OCI-LY1 (cell line): ENCODE measurements around the gene TMEM207.

Experiments used
- EZH2 ChIP-seq: fragments of 200-600 bp; sonication (generic), shearing (Covaris generic); IDR thresholded peaks from 2 replicates; pipeline ENCODE4 v1.8.0; 2017; ENCODE audit warnings: borderline replicate concordance, mixed run types, mild to moderate bottlenecking, antibody characterized with exemption, low read length, moderate library complexity, mixed read lengths
- TF ChIP-seq, protein P1 (sequence below): fragments of 200-600 bp; sonication (generic), shearing (Covaris generic); IDR thresholded peaks from 2 replicates; pipeline ENCODE4 v1.5.1; 2017; ENCODE audit warnings: mild to moderate bottlenecking, antibody characterized with exemption, low read length, moderate library complexity, mixed read lengths

GRCh38 chr3:190385731-190386688 is 63.7 kb downstream of the TMEM207 start:
- TF ChIP-seq, protein P1, sequence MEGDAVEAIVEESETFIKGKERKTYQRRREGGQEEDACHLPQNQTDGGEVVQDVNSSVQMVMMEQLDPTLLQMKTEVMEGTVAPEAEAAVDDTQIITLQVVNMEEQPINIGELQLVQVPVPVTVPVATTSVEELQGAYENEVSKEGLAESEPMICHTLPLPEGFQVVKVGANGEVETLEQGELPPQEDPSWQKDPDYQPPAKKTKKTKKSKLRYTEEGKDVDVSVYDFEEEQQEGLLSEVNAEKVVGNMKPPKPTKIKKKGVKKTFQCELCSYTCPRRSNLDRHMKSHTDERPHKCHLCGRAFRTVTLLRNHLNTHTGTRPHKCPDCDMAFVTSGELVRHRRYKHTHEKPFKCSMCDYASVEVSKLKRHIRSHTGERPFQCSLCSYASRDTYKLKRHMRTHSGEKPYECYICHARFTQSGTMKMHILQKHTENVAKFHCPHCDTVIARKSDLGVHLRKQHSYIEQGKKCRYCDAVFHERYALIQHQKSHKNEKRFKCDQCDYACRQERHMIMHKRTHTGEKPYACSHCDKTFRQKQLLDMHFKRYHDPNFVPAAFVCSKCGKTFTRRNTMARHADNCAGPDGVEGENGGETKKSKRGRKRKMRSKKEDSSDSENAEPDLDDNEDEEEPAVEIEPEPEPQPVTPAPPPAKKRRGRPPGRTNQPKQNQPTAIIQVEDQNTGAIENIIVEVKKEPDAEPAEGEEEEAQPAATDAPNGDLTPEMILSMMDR = no peak
- no peak for TF ChIP-seq EZH2
